PFSK-1 (cell line): ENCODE data around the gene C12orf43.

Experiments used
- FOXP2 ChIP-seq: optimal IDR thresholded peaks from 2 replicates; pipeline ENCODE3; 2011; ENCODE audit warnings: borderline replicate concordance, control low read depth, inconsistent platforms; ENCODE audit not compliant: insufficient read depth; ENCODE audit errors: extremely low read length, extremely low read depth
- POLR2AphosphoS5 ChIP-seq: IDR thresholded peaks from 2 replicates; pipeline ENCODE4 v1.6.1; 2012; ENCODE audit warnings: low read depth, mild to moderate bottlenecking, control low read depth, low read length, moderate library complexity
- REST ChIP-seq, 2 experiments: IDR thresholded peaks; 2 replicates each; pipeline versions ENCODE4 v1.6.1 to v1.8.0; 2011 to 2012; ENCODE audit warnings: low read depth in 2 of 2, low read length in 2 of 2, control low read depth in 1 of 2, inconsistent platforms in 1 of 2, mild to moderate bottlenecking in 1 of 2, moderate library complexity in 1 of 2; ENCODE audit not compliant: insufficient read depth in 1 of 2
- SIN3A ChIP-seq: IDR thresholded peaks from 2 replicates; pipeline ENCODE4 v1.6.1; 2012; ENCODE audit warnings: mild to moderate bottlenecking, low read length, moderate library complexity, borderline replicate concordance; ENCODE audit not compliant: insufficient read depth
- TAF1 ChIP-seq: IDR thresholded peaks from 2 replicates; pipeline ENCODE4 v1.6.1; 2012; ENCODE audit warnings: low read length, control low read depth, borderline replicate concordance; ENCODE audit not compliant: insufficient read depth

C12orf43 gene

GRCh38 chr12:121036810-121037326, 20.6 kb upstream of the C12orf43 start:
- TF ChIP-seq REST (IDR thresholded peaks at IDR 0.05; ENCODE audit: insufficient read depth in 1 of 2, low read depth in 2 of 2, low read length in 2 of 2) (no peak), FOXP2 (no peak), TAF1 (no peak), POLR2AphosphoS5 (no peak), SIN3A (no peak)

GRCh38 chr12:121034616-121035305, 18.5 kb upstream of the C12orf43 start:
- no peak for TF ChIP-seq POLR2AphosphoS5
- TF ChIP-seq SIN3A: no peak
- no peak for TF ChIP-seq REST (IDR thresholded peaks at IDR 0.05; ENCODE audit: insufficient read depth in 1 of 2, low read depth in 2 of 2, low read length in 2 of 2)
- TF ChIP-seq FOXP2: no peak
- TF ChIP-seq TAF1: no peak

- TF ChIP-seq TAF1: no peak
- TF ChIP-seq FOXP2: no peak
Observed at GRCh38 chr12:121033625-121034349, 17.5 kb upstream of the C12orf43 start.

GRCh38 chr12:121030576-121031212, 14.4 kb upstream of the C12orf43 start:
- TF ChIP-seq REST (IDR thresholded peaks at IDR 0.05; ENCODE audit: insufficient read depth in 1 of 2, low read depth in 2 of 2, low read length in 2 of 2) (no peak), TAF1 (no peak), FOXP2 (no peak), POLR2AphosphoS5 (no peak), SIN3A (no peak)

- TF ChIP-seq POLR2AphosphoS5: no peak
- no peak for TF ChIP-seq FOXP2
- TF ChIP-seq REST (IDR thresholded peaks at IDR 0.05; ENCODE audit: insufficient read depth in 1 of 2, low read depth in 2 of 2, low read length in 2 of 2): no peak
- no peak for TF ChIP-seq TAF1
- TF ChIP-seq SIN3A: no peak
Observed at GRCh38 chr12:121026274-121027045, 10.2 kb upstream of the C12orf43 start.
